Ectodermal cell (in vitro differentiated cells): ENCODE measurements around the gene KRT35.
"Not testable (repeated sequence)": the region's sequence is repeated elsewhere in the genome, so short reads cannot be mapped to it uniquely, and the experiment has no call there.

Experiments used
- H3K27ac ChIP-seq: 2 replicates; pipeline ENCODE4 v1.7.0; 2013; ENCODE audit warnings: mild to moderate bottlenecking, low read depth, low read length; ENCODE audit not compliant: insufficient read depth, poor library complexity, severe bottlenecking
- H3K27me3 ChIP-seq: 2 replicates; pipeline ENCODE4 v1.7.0; 2013; ENCODE audit warnings: mild to moderate bottlenecking, low read length; ENCODE audit not compliant: insufficient read depth, control insufficient read depth, poor library complexity, severe bottlenecking
- H3K36me3 ChIP-seq: one replicate; pipeline ENCODE4 v1.7.0; 2013; ENCODE audit warnings: low read length; ENCODE audit not compliant: control insufficient read depth, insufficient read depth
- H3K4me1 ChIP-seq: one replicate; pipeline ENCODE4 v1.7.0; 2013; ENCODE audit warnings: low read length; ENCODE audit not compliant: control insufficient read depth, insufficient read depth
- H3K4me3 ChIP-seq: 2 replicates; pipeline ENCODE4 v1.7.0; 2013; ENCODE audit warnings: low read depth, low read length, control low read depth; ENCODE audit not compliant: insufficient read depth
- H3K9me3 ChIP-seq: 2 replicates; pipeline ENCODE4 v1.7.0; 2013; ENCODE audit warnings: mild to moderate bottlenecking, low read length, moderate library complexity; ENCODE audit not compliant: control insufficient read depth
- WGBS, 2 experiments: methylation state at CpG; one replicate each; pipeline ENCODE4 v1.1.7; 2013; ENCODE audit warnings: missing lambda C conversion rate in 2 of 2; 5-methylcytosine and 5-hydroxymethylcytosine counted together

KRT35 gene

GRCh38 chr17:41440531-41441033 lies 40.4 kb downstream of the KRT35 start, which contains the start of gene KRT38:
Gene KRT38 (minus strand): TSS chr17:41440983. CDS start chr17:41440921, 62 bp downstream.
- Histone ChIP-seq H3K27ac (no peak within 1 kb of the TSS), H3K9me3 (peaks cover 2% of the 10 kb centered on the region), H3K4me1 (no peaks in the 10 kb centered on the region), H3K4me3 (no peak within 1 kb of the TSS), H3K36me3 (no peaks in the 10 kb centered on the region), H3K27me3 (no peaks in the 10 kb centered on the region)
- WGBS, 2 experiments = 94% methylated on average over 9 to 10 of the region's 10 CpGs

GRCh38 chr17:41439375-41439774 lies 41.6 kb downstream of the KRT35 start:
- WGBS, 2 experiments = 72 to 73% methylated on average over 5 of the region's 5 CpGs
- H3K9me3 ChIP-seq = no peaks in the 10 kb centered on the region
- no peaks in the 10 kb centered on the region for H3K36me3 ChIP-seq
- no peaks in the 10 kb centered on the region for H3K4me1 ChIP-seq
- no peak overlapping the region for H3K4me3 ChIP-seq
- H3K27ac ChIP-seq = no peak overlapping the region
- no peaks in the 10 kb centered on the region for H3K27me3 ChIP-seq

GRCh38 chr17:41437769-41438168 lies 43.2 kb downstream of the KRT35 start:
- H3K27me3 ChIP-seq = no peaks in the 10 kb centered on the region
- H3K36me3 ChIP-seq = no peaks in the 10 kb centered on the region
- no peaks in the 10 kb centered on the region for H3K4me1 ChIP-seq
- H3K4me3 ChIP-seq = no peak overlapping the region
- H3K9me3 ChIP-seq = no peaks in the 10 kb centered on the region
- 93 to 94% methylated on average over 9 of the region's 9 CpGs for WGBS, 2 experiments
- no peak overlapping the region for H3K27ac ChIP-seq

- H3K4me3 ChIP-seq = no peak overlapping the region
- no peaks in the 10 kb centered on the region for H3K36me3 ChIP-seq
- H3K27me3 ChIP-seq = no peaks in the 10 kb centered on the region
- H3K9me3 ChIP-seq = no peaks in the 10 kb centered on the region
- WGBS, 2 experiments = 89 to 93% methylated on average over 7 of the region's 7 CpGs
- H3K4me1 ChIP-seq = no peaks in the 10 kb centered on the region
- no peak overlapping the region for H3K27ac ChIP-seq
Measured at GRCh38 chr17:41437254-41437653, 43.7 kb downstream of the KRT35 start.

GRCh38 chr17:41434415-41434814 lies 46.5 kb downstream of the KRT35 start:
- WGBS, 2 experiments = 89 to 91% methylated on average over 4 to 5 of the region's 5 CpGs
- H3K9me3 ChIP-seq = no peaks in the 10 kb centered on the region
- no peak overlapping the region for H3K4me3 ChIP-seq
- H3K36me3 ChIP-seq = no peaks in the 10 kb centered on the region
- H3K4me1 ChIP-seq = no peaks in the 10 kb centered on the region
- no peak overlapping the region for H3K27ac ChIP-seq
- H3K27me3 ChIP-seq = no peaks in the 10 kb centered on the region

- Histone ChIP-seq H3K27ac (no peak overlapping the region), H3K27me3 (no peaks in the 10 kb centered on the region), H3K4me3 (no peak overlapping the region), H3K9me3 (no peaks in the 10 kb centered on the region), H3K4me1 (no peaks in the 10 kb centered on the region), H3K36me3 (no peaks in the 10 kb centered on the region)
- WGBS, 2 experiments = 87 to 90% methylated on average over 4 of the region's 4 CpGs
Measured at GRCh38 chr17:41434005-41434404, 46.9 kb downstream of the KRT35 start.

- 67 to 73% methylated on average over 4 of the region's 4 CpGs for WGBS, 2 experiments
- no peak overlapping the region for H3K27ac ChIP-seq
Measured at GRCh38 chr17:41433586-41433985, 47.4 kb downstream of the KRT35 start.

GRCh38 chr17:41430376-41430775 lies 50.6 kb downstream of the KRT35 start:
- not testable (repeated sequence) for H3K9me3 ChIP-seq, H3K4me3 ChIP-seq, H3K4me1 ChIP-seq, H3K27ac ChIP-seq, H3K36me3 ChIP-seq, H3K27me3 ChIP-seq
- 90 to 92% methylated on average over 9 of the region's 9 CpGs for WGBS, 2 experiments

More at GRCh38 chr17:41433586-41433985, 47.4 kb downstream of the KRT35 start:
- Histone ChIP-seq H3K4me3 (no peak overlapping the region), H3K9me3 (no peaks in the 10 kb centered on the region), H3K36me3 (no peaks in the 10 kb centered on the region), H3K27me3 (no peaks in the 10 kb centered on the region), H3K4me1 (no peaks in the 10 kb centered on the region)

GRCh38 chr17:41429667-41430066 lies 51.3 kb downstream of the KRT35 start:
- H3K36me3 ChIP-seq = no peaks in the 10 kb centered on the region

GRCh38 chr17:41428591-41429291 lies 52.2 kb downstream of the KRT35 start:
- Histone ChIP-seq H3K9me3 (no peaks in the 10 kb centered on the region), H3K4me3 (no peak overlapping the region), H3K27me3 (no peaks in the 10 kb centered on the region), H3K36me3 (no peaks in the 10 kb centered on the region), H3K4me1 (no peaks in the 10 kb centered on the region), H3K27ac (no peak overlapping the region)
- WGBS, 2 experiments = 64 to 71% methylated on average over 4 of the region's 4 CpGs

More at GRCh38 chr17:41429667-41430066, 51.3 kb downstream of the KRT35 start:
- Histone ChIP-seq H3K27ac (no peak overlapping the region), H3K4me3 (no peak overlapping the region), H3K27me3 (no peaks in the 10 kb centered on the region), H3K4me1 (no peaks in the 10 kb centered on the region), H3K9me3 (no peaks in the 10 kb centered on the region)
- WGBS, 2 experiments = 91 to 92% methylated on average over 7 of the region's 7 CpGs
